IMR-90 (cell line): ENCODE measurements around the gene IL22RA2. TPM values are rescaled to one million over a fixed set of nuclear protein-coding genes. Genes with fewer than 3 reads are reported as not detected.
"Not testable (repeated sequence)": the region's sequence is repeated elsewhere in the genome, so short reads cannot be mapped to it uniquely, and the experiment has no call there.

Source experiments
- ATAC-seq: fragments of 200-7000 bp; cut with Tn5 transposase; 2 replicates; pipeline ENCODE4 v1.9.1; 2020; ENCODE audit warnings: low read depth, mild to moderate bottlenecking, moderate library complexity
- BruUV-seq: library from RNA; stranded (reverse); fragments of 400-500 nt; replicated peaks from 2 replicates; lab custom pipeline; 2021; lab: Mats Ljungman, UMichigan
- CTCF ChIA-PET: fragments of 300-600 bp; formaldehyde crosslinking; extraction: SDS; loops from one replicate; lab custom pipeline; 2021; ENCODE audit warnings: antibody characterized with exemption; lab: Yijun Ruan, JAX
- POLR2A ChIA-PET: fragments of 300-600 bp; sonication (Branson Sonifier 250); formaldehyde crosslinking; loops from one replicate; lab custom pipeline; 2022; ENCODE audit warnings: antibody characterized with exemption; ENCODE audit not compliant: unreplicated experiment; lab: Charles Lee
- DNase-seq: peaks from one replicate; pipeline ENCODE4 v3.0.0; 2013
- H2AFZ ChIP-seq: replicated peaks from 2 replicates; pipeline ENCODE3; 2013; ENCODE audit warnings: low read length, mild to moderate bottlenecking; ENCODE audit not compliant: poor library complexity
- H2AK5ac ChIP-seq: 2 replicates; pipeline ENCODE4 v1.6.1; 2013; ENCODE audit warnings: low read depth, low read length, inconsistent platforms
- H2AK9ac ChIP-seq: replicated peaks from 2 replicates; pipeline ENCODE3; 2013; ENCODE audit warnings: mild to moderate bottlenecking, low read depth, low read length, moderate library complexity; ENCODE audit not compliant: poor library complexity
- H2BK120ac ChIP-seq: 2 replicates; pipeline ENCODE4 v1.6.1; 2013; ENCODE audit warnings: low read depth, low read length, inconsistent platforms
- H2BK15ac ChIP-seq: 3 replicates; pipeline ENCODE4 v1.6.1; 2013; ENCODE audit warnings: low read depth, low read length, inconsistent platforms
- H2BK20ac ChIP-seq: 2 replicates; pipeline ENCODE4 v1.6.1; 2013; ENCODE audit warnings: low read depth, mild to moderate bottlenecking, inconsistent platforms, low read length, moderate library complexity
- H2BK5ac ChIP-seq: 2 replicates; pipeline ENCODE4 v1.6.1; 2013; ENCODE audit warnings: mild to moderate bottlenecking, low read depth, low read length, inconsistent platforms; ENCODE audit not compliant: poor library complexity, severe bottlenecking
- H3K14ac ChIP-seq: replicated peaks from 2 replicates; pipeline ENCODE4 v1.6.1; 2013; ENCODE audit warnings: low read depth, low read length, inconsistent platforms
- H3K18ac ChIP-seq: 2 replicates; pipeline ENCODE4 v1.6.1; 2013; ENCODE audit warnings: low read depth, low read length, control low read depth
- H3K23ac ChIP-seq: 2 replicates; pipeline ENCODE4 v1.6.1; 2013; ENCODE audit warnings: low read depth, low read length, inconsistent platforms
- H3K27ac ChIP-seq: 2 replicates; pipeline ENCODE4 v1.5.1; 2013; ENCODE audit warnings: mild to moderate bottlenecking, control low read depth, low read length; ENCODE audit not compliant: insufficient read depth
- H3K27me3 ChIP-seq: 2 replicates; pipeline ENCODE4 v1.6.1; 2013; ENCODE audit warnings: low read length; ENCODE audit not compliant: control insufficient read depth, insufficient read depth
- H3K36me3 ChIP-seq: 2 replicates; pipeline ENCODE4 v1.6.1; 2013; ENCODE audit warnings: low read length, mixed read lengths; ENCODE audit not compliant: control insufficient read depth, insufficient read depth
- H3K4ac ChIP-seq: 2 replicates; pipeline ENCODE4 v1.6.1; 2013; ENCODE audit warnings: low read depth, low read length, inconsistent platforms
- H3K4me1 ChIP-seq: 2 replicates; pipeline ENCODE4 v1.6.1; 2013; ENCODE audit warnings: low read length, mixed read lengths; ENCODE audit not compliant: control insufficient read depth, insufficient read depth
- H3K4me2 ChIP-seq: 2 replicates; pipeline ENCODE4 v1.6.1; 2013; ENCODE audit warnings: low read depth, mild to moderate bottlenecking, control low read depth, low read length, moderate library complexity
- H3K4me3 ChIP-seq: 2 replicates; pipeline ENCODE4 v1.5.1; 2013; ENCODE audit warnings: low read depth, mild to moderate bottlenecking, control low read depth, low read length, moderate library complexity; ENCODE audit not compliant: insufficient read depth
- H3K56ac ChIP-seq: 2 replicates; pipeline ENCODE4 v1.6.1; 2013; ENCODE audit warnings: low read length, inconsistent platforms; ENCODE audit not compliant: insufficient read depth; ENCODE audit errors: extremely low read depth
- H3K79me1 ChIP-seq, 2 experiments: 2 replicates each; pipeline ENCODE4 v1.6.1; 2013; ENCODE audit warnings: low read length in 2 of 2, inconsistent platforms in 1 of 2, low read depth in 1 of 2
- H3K9ac ChIP-seq: 2 replicates; pipeline ENCODE4 v1.6.1; 2013; ENCODE audit warnings: low read depth, low read length, control low read depth
- H3K9me1 ChIP-seq: 2 replicates; pipeline ENCODE4 v1.6.1; 2013; ENCODE audit warnings: low read length, inconsistent platforms; ENCODE audit not compliant: insufficient read depth
- H3K9me3 ChIP-seq: 2 replicates; pipeline ENCODE4 v1.6.1; 2013; ENCODE audit warnings: low read length; ENCODE audit not compliant: control insufficient read depth, insufficient read depth
- H4K20me1 ChIP-seq: 2 replicates; pipeline ENCODE4 v1.6.1; 2013; ENCODE audit warnings: low read length, inconsistent platforms; ENCODE audit not compliant: insufficient read depth
- H4K5ac ChIP-seq: 2 replicates; pipeline ENCODE4 v1.6.1; 2013; ENCODE audit warnings: mild to moderate bottlenecking, low read depth, low read length, control low read depth
- H4K8ac ChIP-seq, 2 experiments: 2 replicates each; pipeline ENCODE4 v1.6.1; 2013; ENCODE audit warnings: low read depth in 2 of 2, low read length in 2 of 2, control low read depth in 1 of 2, inconsistent platforms in 1 of 2
- H4K91ac ChIP-seq: 2 replicates; pipeline ENCODE4 v1.6.1; 2013; ENCODE audit warnings: low read depth, low read length, inconsistent platforms; ENCODE audit not compliant: insufficient read depth
- WGBS, 2 experiments: methylation state at CpG; one replicate each; pipeline versions ENCODE4 v1.1.5 to v1.1.7; 2013; ENCODE audit warnings: missing lambda C conversion rate in 2 of 2; ENCODE audit not compliant: insufficient read length in 1 of 2; ENCODE audit errors: extremely low coverage in 2 of 2; 5-methylcytosine and 5-hydroxymethylcytosine counted together
- dilution Hi-C: fragments of 300-500 bp; cut with HindIII; formaldehyde crosslinking; loops from one replicate; pipeline ENCODE4 v1.14.3; 2018; ENCODE audit warnings: low sequenced_read_pairs; ENCODE audit not compliant: unreplicated experiment
- in situ Hi-C: fragments of 300-500 bp; cut with MboI; formaldehyde crosslinking; loops from 3 replicates; pipeline ENCODE4 v1.14.3; 2019; ENCODE audit warnings: low sequenced_read_pairs, inconsistent platforms, mixed read lengths
- intact Hi-C: fragments of 100-400 bp; cut with micrococcal nuclease; formaldehyde crosslinking; loops from 2 replicates; pipeline ENCODE4 v1.10.0; 2022
- polyA plus RNA-seq, 3 experiments: library from polyadenylated mRNA; depleted of rRNA; stranded (reverse); fragments of >200 nt; gene quantifications; 2 replicates each; pipeline ENCODE4 v1.2.3, GENCODE V29; 2012; ENCODE audit warnings: low replicate concordance in 1 of 3
- total RNA-seq: library from RNA; depleted of rRNA; stranded (reverse); fragments of >200 nt; gene quantifications from 2 replicates; pipeline ENCODE4 v1.2.3, GENCODE V29; 2012

IL22RA2 gene
- total and polyA plus RNA-seq, 2 of the 4 experiments (the other 2 are of a cell fraction) = not detected

GRCh38 chr6:137215630-137216029 is 42.2 kb upstream of the IL22RA2 start:
- H3K9me1 ChIP-seq, H3K9me3 ChIP-seq, DNase-seq, H3K9ac ChIP-seq, H3K4me2 ChIP-seq, H3K27me3 ChIP-seq, H4K8ac ChIP-seq, CTCF ChIA-PET, H3K56ac ChIP-seq, H2BK120ac ChIP-seq, H3K18ac ChIP-seq, in situ Hi-C loops, H2AK5ac ChIP-seq, POLR2A ChIA-PET, H2BK5ac ChIP-seq, dilution Hi-C loops, H3K14ac ChIP-seq, H3K4me1 ChIP-seq, H2BK20ac ChIP-seq, H3K27ac ChIP-seq, H2BK15ac ChIP-seq, H3K23ac ChIP-seq, H3K36me3 ChIP-seq, H2AK9ac ChIP-seq, H4K91ac ChIP-seq, BruUV-seq, H2AFZ ChIP-seq, ATAC-seq, H3K4ac ChIP-seq, intact Hi-C loops, H3K4me3 ChIP-seq, H4K5ac ChIP-seq: not testable (repeated sequence)
- Histone ChIP-seq H3K79me1 (peaks cover 27 to 50% of the 10 kb centered on the region in 2 experiments), H4K20me1 (peaks cover 39% of the 10 kb centered on the region)
- no CpG with 5 or more reads among the region's 3 CpGs for WGBS, 2 experiments
